ENCODE measurements around the gene KRT39. TPM values are rescaled to one million over a fixed set of nuclear protein-coding genes. Genes with fewer than 3 reads are reported as not detected.

KRT39 gene
- total RNA-seq, 1 experiment from 2014 or later: not detected

GRCh38 chr17:40950176-40950575, 16.6 kb downstream of the KRT39 start:
- Histone ChIP-seq H3K9me3 (ENCODE audit: low read length) (no peaks in the 10 kb centered on the region), H3K4me3 (ENCODE audit: low read length) (no peak overlapping the region), H3K9me2 (replicated peaks; ENCODE audit: low read length) (no peaks in the 10 kb centered on the region), H3F3A (ENCODE audit: low read length, unreplicated experiment) (no peaks in the 10 kb centered on the region), H3K4me1 (ENCODE audit: insufficient read depth, low read length) (peaks cover 36% of the 10 kb centered on the region), H2AFZ (ENCODE audit: low read length) (no peak overlapping the region), H3K27ac (ENCODE audit: low read length) (no peak overlapping the region), H4K20me1 (ENCODE audit: low read length) (no peaks in the 10 kb centered on the region), H3K27me3 (ENCODE audit: low read length) (no peaks in the 10 kb centered on the region), H3K79me2 (ENCODE audit: low read length) (no peaks in the 10 kb centered on the region), H3K4me2 (ENCODE audit: low read length) (no peak overlapping the region), H3K36me3 (ENCODE audit: low read depth, low read length) (no peaks in the 10 kb centered on the region), H3K9ac (ENCODE audit: low read length) (no peak overlapping the region)
- BruUV-seq (replicated peaks): no TSS peak
- ChIA-PET CTCF (no interaction called here), POLR2A (ENCODE audit: unreplicated experiment) (no interaction called here)
- no peak for DNase-seq
- no peak for ATAC-seq
- TF ChIP-seq EZH2phosphoT487 (IDR thresholded peaks at IDR 0.05; ENCODE audit: borderline replicate concordance, low read length): no peak
- TF ChIP-seq EZH2 (IDR thresholded peaks at IDR 0.05; ENCODE audit: low read length, unreplicated experiment): no peak
- TF ChIP-seq CTCF (conservative IDR thresholded peaks at IDR 0.05; ENCODE audit: low read depth, low read length): no peak
- intact Hi-C loops (cut with micrococcal nuclease): no loop called here

GRCh38 chr17:40949418-40949817, 17.3 kb downstream of the KRT39 start:
- DNase-seq (no peak), ATAC-seq (no peak)
- Histone ChIP-seq H4K20me1 (ENCODE audit: low read length) (no peaks in the 10 kb centered on the region), H3F3A (ENCODE audit: low read length, unreplicated experiment) (no peaks in the 10 kb centered on the region), H2AFZ (ENCODE audit: low read length) (no peak overlapping the region), H3K27ac (ENCODE audit: low read length) (no peak overlapping the region), H3K4me3 (ENCODE audit: low read length) (no peak overlapping the region), H3K4me1 (ENCODE audit: insufficient read depth, low read length) (peaks cover 28% of the 10 kb centered on the region), H3K9ac (ENCODE audit: low read length) (no peak overlapping the region), H3K27me3 (ENCODE audit: low read length) (no peaks in the 10 kb centered on the region), H3K9me3 (ENCODE audit: low read length) (no peaks in the 10 kb centered on the region), H3K36me3 (ENCODE audit: low read depth, low read length) (no peaks in the 10 kb centered on the region), H3K9me2 (replicated peaks; ENCODE audit: low read length) (no peaks in the 10 kb centered on the region), H3K4me2 (ENCODE audit: low read length) (no peak overlapping the region), H3K79me2 (ENCODE audit: low read length) (no peaks in the 10 kb centered on the region)
- BruUV-seq (replicated peaks): no TSS peak
- TF ChIP-seq EZH2phosphoT487 (IDR thresholded peaks at IDR 0.05; ENCODE audit: borderline replicate concordance, low read length): no peak
- TF ChIP-seq CTCF (conservative IDR thresholded peaks at IDR 0.05; ENCODE audit: low read depth, low read length): no peak
- no peak for TF ChIP-seq EZH2 (IDR thresholded peaks at IDR 0.05; ENCODE audit: low read length, unreplicated experiment)
- CTCF ChIA-PET: no interaction called here
- intact Hi-C loops (cut with micrococcal nuclease): no loop called here
- POLR2A ChIA-PET (ENCODE audit: unreplicated experiment): no interaction called here

DNA sequence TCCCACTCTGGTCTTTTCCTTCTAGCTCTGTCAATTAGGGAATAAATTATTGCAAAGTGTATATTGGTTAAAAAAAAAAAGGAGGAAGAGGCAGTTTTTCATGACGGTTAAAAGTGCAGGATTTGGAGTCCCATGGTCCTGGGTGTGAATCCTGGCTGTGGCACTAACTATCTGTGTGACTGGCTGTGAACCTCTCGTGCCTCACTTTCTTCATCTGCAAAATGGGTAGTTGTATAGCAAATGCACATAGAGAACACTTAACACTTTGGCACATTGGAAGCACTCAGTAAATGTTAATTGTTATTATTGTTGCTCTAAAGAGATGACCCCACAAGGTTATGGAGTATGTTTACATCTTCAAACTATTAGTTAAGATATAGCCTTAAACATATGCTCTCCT, 18.8 kb downstream of the KRT39 start:
- H3K27me3 ChIP-seq (ENCODE audit: low read length): no peaks in the 10 kb centered on the region
- POLR2A ChIA-PET (ENCODE audit: unreplicated experiment): no interaction called here
- no peaks in the 10 kb centered on the region for H3K9me2 ChIP-seq (replicated peaks; ENCODE audit: low read length)
- H3K36me3 ChIP-seq (ENCODE audit: low read depth, low read length): no peaks in the 10 kb centered on the region
- H2AFZ ChIP-seq (ENCODE audit: low read length): no peak overlapping the region
- no peak for ATAC-seq
- no peak for DNase-seq
- H3K9ac ChIP-seq (ENCODE audit: low read length): no peak overlapping the region
- TF ChIP-seq EZH2phosphoT487 (IDR thresholded peaks at IDR 0.05; ENCODE audit: borderline replicate concordance, low read length) (no peak), EZH2 (IDR thresholded peaks at IDR 0.05; ENCODE audit: low read length, unreplicated experiment) (no peak), CTCF (conservative IDR thresholded peaks at IDR 0.05; ENCODE audit: low read depth, low read length) (no peak)
- no TSS peak for BruUV-seq (replicated peaks)
- no peaks in the 10 kb centered on the region for H4K20me1 ChIP-seq (ENCODE audit: low read length)
- H3K4me3 ChIP-seq (ENCODE audit: low read length): no peak overlapping the region
- no peaks in the 10 kb centered on the region for H3K79me2 ChIP-seq (ENCODE audit: low read length)
- H3K27ac ChIP-seq (ENCODE audit: low read length): no peak overlapping the region
- H3K4me1 ChIP-seq (ENCODE audit: insufficient read depth, low read length): peaks cover 15% of the 10 kb centered on the region
- CTCF ChIA-PET: no interaction called here
- intact Hi-C loops (cut with micrococcal nuclease): no loop called here
- no peak overlapping the region for H3K4me2 ChIP-seq (ENCODE audit: low read length)
- H3K9me3 ChIP-seq (ENCODE audit: low read length): no peaks in the 10 kb centered on the region
- no peaks in the 10 kb centered on the region for H3F3A ChIP-seq (ENCODE audit: low read length, unreplicated experiment)
